GM19395 (cell line): ENCODE measurements around the gene AIP.
"Not testable (repeated sequence)": the region's sequence is repeated elsewhere in the genome, so short reads cannot be mapped to it uniquely, and the experiment has no call there.

Experiments used
- ATAC-seq: cut with Tn5 transposase; IDR thresholded peaks from one replicate; pipeline ENCODE4 v1.9.1; 2021; ENCODE audit warnings: mild to moderate bottlenecking, moderate library complexity; ENCODE audit not compliant: unreplicated experiment

AIP gene

GRCh38 chr11:67505605-67506396, 23.0 kb downstream of the AIP start:
- no peak for ATAC-seq

GRCh38 chr11:67506426-67507051, 23.7 kb downstream of the AIP start:
- no peak for ATAC-seq

GRCh38 chr11:67507242-67507863, 24.5 kb downstream of the AIP start:
- no peak for ATAC-seq

GRCh38 chr11:67507864-67508485, 25.1 kb downstream of the AIP start, which contains the start of gene CDK2AP2:
Gene CDK2AP2 (minus strand): TSS chr11:67508162. CDS start chr11:67508082, 80 bp downstream.
- ATAC-seq = peak; percentile 72

GRCh38 chr11:67508486-67509121, 25.8 kb downstream of the AIP start:
- peak; percentile 50 for ATAC-seq

GRCh38 chr11:67510023-67510345, 27.2 kb downstream of the AIP start:
- no peak for ATAC-seq

- ATAC-seq = not testable (repeated sequence)
Measured at GRCh38 chr11:67511558-67511957, 28.7 kb downstream of the AIP start.

- no peak for ATAC-seq
Measured at GRCh38 chr11:67514116-67514515, 31.3 kb downstream of the AIP start.

- ATAC-seq = no peak
Measured at GRCh38 chr11:67516806-67517205, 34.0 kb downstream of the AIP start.

GRCh38 chr11:67517784-67518552, 35.1 kb downstream of the AIP start:
- ATAC-seq = no peak

GRCh38 chr11:67519726-67520125, 36.9 kb downstream of the AIP start:
- no peak for ATAC-seq

GRCh38 chr11:67520856-67521824, 38.3 kb downstream of the AIP start:
- no peak for ATAC-seq

GRCh38 chr11:67521924-67522323, 39.1 kb downstream of the AIP start:
- no peak for ATAC-seq

GRCh38 chr11:67522338-67522737, 39.5 kb downstream of the AIP start:
- no peak for ATAC-seq

GRCh38 chr11:67522844-67523555, 40.2 kb downstream of the AIP start, which contains the start of gene CABP2:
Gene CABP2 (minus strand): TSS chr11:67523446. CDS start chr11:67523326, 120 bp downstream.
- ATAC-seq = no peak

- ATAC-seq = no peak
Measured at GRCh38 chr11:67523556-67524479, 41.0 kb downstream of the AIP start.

GRCh38 chr11:67524480-67524808, 41.6 kb downstream of the AIP start:
- ATAC-seq = no peak
